Activated T-helper 1 cell treated with anti-CD3 and anti-CD28 coated beads, Interleukin-12 subunit alpha, Interleukin-12 subunit beta, Interleukin-2, Interleukin-4 antibody, amounts not matched to agents 30 ng/mL and 10 ng/mL and 1 ng/mL, durations not matched to agents 14 hours and 24 hours and 36 hours (primary cell): ENCODE measurements around the gene HDAC5. TPM values are rescaled to one million over a fixed set of nuclear protein-coding genes. Genes with fewer than 3 reads are reported as not detected.
"Not testable (repeated sequence)": the region's sequence is repeated elsewhere in the genome, so short reads cannot be mapped to it uniquely, and the experiment has no call there.

ENCODE experiments used
- DNase-seq: peaks from one replicate; pipeline ENCODE4 v3.0.0; 2021; ENCODE audit warnings: low spot score
- H3K27ac Mint-ChIP-seq: one replicate; pipeline ENCODE4 v1.8.0; 2021; ENCODE audit warnings: mild to moderate bottlenecking, mixed read lengths
- H3K27me3 Mint-ChIP-seq: one replicate; pipeline ENCODE4 v1.8.0; 2022; ENCODE audit warnings: mild to moderate bottlenecking, moderate library complexity, mixed read lengths; ENCODE audit not compliant: insufficient read depth
- H3K36me3 Mint-ChIP-seq: one replicate; pipeline ENCODE4 v1.8.0; 2021; ENCODE audit warnings: low read depth, mixed read lengths
- H3K4me1 Mint-ChIP-seq: one replicate; pipeline ENCODE4 v1.8.0; 2021; ENCODE audit warnings: low read depth, mixed read lengths
- H3K4me3 Mint-ChIP-seq: one replicate; pipeline ENCODE4 v1.8.0; 2021; ENCODE audit warnings: mild to moderate bottlenecking, moderate library complexity, mixed read lengths
- H3K9me3 Mint-ChIP-seq: one replicate; pipeline ENCODE4 v1.8.0; 2021; ENCODE audit warnings: mixed read lengths
- intact Hi-C: fragments of 100-400 bp; cut with micrococcal nuclease; formaldehyde crosslinking; loops from one replicate; pipeline ENCODE4 v1.15.1; 2024
- total RNA-seq: library from RNA; stranded (reverse); gene quantifications from 2 replicates; pipeline ENCODE4 v1.2.3, GENCODE V29; 2022

HDAC5 gene
- 20.6 and 22.8 TPM in 2 replicates for total RNA-seq

DNA sequence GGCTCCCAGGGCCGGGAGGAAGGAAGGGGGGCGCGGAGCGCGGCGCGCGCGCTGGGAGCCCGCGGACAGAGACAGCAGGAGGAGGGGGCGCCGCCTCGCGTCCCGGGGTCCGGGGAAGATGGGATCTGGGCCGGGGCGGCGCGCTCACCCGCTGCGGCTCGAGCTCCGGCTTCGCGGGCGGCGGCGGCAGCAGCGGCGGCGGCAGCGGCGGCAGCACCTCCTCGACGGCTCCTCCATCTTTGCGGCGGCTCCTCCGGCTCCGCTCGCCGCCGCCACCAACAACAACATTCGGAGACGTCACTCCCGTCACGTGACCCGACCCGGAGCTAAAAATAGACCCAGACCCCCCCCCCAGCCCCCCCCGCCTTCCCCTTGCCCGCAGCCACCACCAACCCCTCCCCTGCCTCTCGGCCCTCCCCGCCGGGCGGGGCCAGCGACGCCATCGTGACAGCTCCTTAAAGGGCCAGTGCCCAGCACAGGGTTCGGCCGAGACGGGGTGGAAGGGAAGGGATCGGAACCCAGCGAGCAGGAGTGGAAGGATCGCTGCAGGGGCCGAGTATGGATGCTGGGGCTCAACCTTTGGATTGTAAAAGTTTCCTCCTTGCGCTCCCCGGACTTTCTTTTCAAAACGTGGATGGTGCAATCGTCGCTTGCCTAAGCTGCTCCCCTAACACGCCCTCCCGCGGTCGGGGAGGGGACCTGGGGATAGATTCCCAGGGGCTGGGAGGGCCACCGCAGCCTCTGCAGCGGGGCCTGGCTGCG lies at the start of gene HDAC5:
HDAC5 (minus strand) TSS at position 286 of the 762 bp plus-strand sequence. CDS start 6,126 bp downstream, outside the sequence.
- Mint-ChIP-seq H3K27me3 (peaks cover 12% of the 10 kb centered on the region), H3K27ac (peak within 1 kb of the TSS; percentile 96), H3K36me3 (no peaks in the 10 kb centered on the region), H3K9me3 (no peaks in the 10 kb centered on the region), H3K4me1 (peaks cover 25% of the 10 kb centered on the region), H3K4me3 (peak within 1 kb of the TSS; percentile 91)
- peak; percentile 92 for DNase-seq
- intact Hi-C loops = loop anchor here (1.0 to 5.0 kb wide), 9 partner anchors 18 to 224 kb away; partner anchors contain the start of genes G6PC3, GRN, HROB and LSM12

DNA sequence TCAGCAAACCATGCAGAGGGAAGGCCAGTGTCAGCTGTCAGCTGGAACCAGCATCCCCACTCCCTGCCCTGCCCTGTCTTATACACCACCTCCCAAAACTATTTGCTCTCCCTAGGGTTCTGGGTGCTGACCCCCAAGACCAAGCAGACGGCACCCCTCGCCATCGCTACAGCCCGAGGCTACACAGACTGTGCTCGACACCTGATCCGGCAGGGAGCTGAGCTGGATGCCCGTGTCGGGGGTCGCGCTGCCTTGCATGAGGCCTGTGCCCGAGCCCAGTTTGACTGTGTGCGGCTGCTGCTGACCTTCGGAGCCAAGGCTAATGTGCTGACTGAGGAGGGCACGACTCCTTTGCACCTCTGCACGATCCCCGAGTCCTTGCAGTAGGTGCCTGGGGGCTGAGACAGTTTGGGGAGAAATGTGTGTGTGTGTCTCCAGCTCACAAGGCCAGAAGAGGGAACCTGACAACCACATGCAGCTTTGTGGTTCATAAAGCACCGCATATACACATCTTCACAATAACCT lies 48.6 kb upstream of the HDAC5 start:
- no peak overlapping the region for H3K4me3 Mint-ChIP-seq
- H3K4me1 Mint-ChIP-seq = peaks cover 10% of the 10 kb centered on the region

GRCh38 chr17:44170499-44171201 lies 47.2 kb upstream of the HDAC5 start, which contains the start of gene ASB16:
Gene ASB16, plus strand, starts transcription at chr17:44170704. Its CDS starts 86 bp downstream, at chr17:44170790.
- intact Hi-C loops = no loop called here
- H3K36me3 Mint-ChIP-seq = peaks cover 3% of the 10 kb centered on the region
- no peak for DNase-seq
- H3K4me1 Mint-ChIP-seq = peaks cover 10% of the 10 kb centered on the region
- H3K27ac Mint-ChIP-seq = no peak within 1 kb of the TSS
- H3K4me3 Mint-ChIP-seq = no peak within 1 kb of the TSS
- H3K27me3 Mint-ChIP-seq = no peaks in the 10 kb centered on the region
- no peaks in the 10 kb centered on the region for H3K9me3 Mint-ChIP-seq

More for the DNA sequence above, 48.6 kb upstream of the HDAC5 start:
- H3K27me3 Mint-ChIP-seq = no peaks in the 10 kb centered on the region
- DNase-seq = no peak
- peaks cover 8% of the 10 kb centered on the region for H3K36me3 Mint-ChIP-seq
- intact Hi-C loops = no loop called here
- no peak overlapping the region for H3K27ac Mint-ChIP-seq
- no peaks in the 10 kb centered on the region for H3K9me3 Mint-ChIP-seq

DNA sequence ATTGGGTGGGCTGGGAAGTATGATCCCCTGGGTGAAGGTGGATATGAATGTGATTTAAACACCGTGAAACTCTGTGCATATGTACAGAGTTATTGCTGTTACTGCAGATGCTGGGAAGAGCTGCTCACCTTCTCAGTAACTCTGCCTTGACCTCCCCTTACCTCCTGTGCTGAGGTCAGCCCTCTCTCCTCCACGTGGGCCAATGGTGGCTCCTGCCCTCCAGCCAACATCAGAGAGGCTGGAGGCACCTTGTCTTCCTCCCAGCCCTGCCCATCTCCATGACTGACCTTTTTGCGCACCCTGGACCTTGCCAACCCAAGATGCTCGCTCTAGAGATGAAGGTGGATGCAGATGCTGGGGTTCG lies 46.7 kb upstream of the HDAC5 start:
- Mint-ChIP-seq H3K4me1 (peaks cover 10% of the 10 kb centered on the region), H3K9me3 (no peaks in the 10 kb centered on the region), H3K27ac (no peak overlapping the region), H3K27me3 (no peaks in the 10 kb centered on the region), H3K4me3 (no peak overlapping the region), H3K36me3 (no peaks in the 10 kb centered on the region)
- no peak for DNase-seq
- intact Hi-C loops = no loop called here

DNA sequence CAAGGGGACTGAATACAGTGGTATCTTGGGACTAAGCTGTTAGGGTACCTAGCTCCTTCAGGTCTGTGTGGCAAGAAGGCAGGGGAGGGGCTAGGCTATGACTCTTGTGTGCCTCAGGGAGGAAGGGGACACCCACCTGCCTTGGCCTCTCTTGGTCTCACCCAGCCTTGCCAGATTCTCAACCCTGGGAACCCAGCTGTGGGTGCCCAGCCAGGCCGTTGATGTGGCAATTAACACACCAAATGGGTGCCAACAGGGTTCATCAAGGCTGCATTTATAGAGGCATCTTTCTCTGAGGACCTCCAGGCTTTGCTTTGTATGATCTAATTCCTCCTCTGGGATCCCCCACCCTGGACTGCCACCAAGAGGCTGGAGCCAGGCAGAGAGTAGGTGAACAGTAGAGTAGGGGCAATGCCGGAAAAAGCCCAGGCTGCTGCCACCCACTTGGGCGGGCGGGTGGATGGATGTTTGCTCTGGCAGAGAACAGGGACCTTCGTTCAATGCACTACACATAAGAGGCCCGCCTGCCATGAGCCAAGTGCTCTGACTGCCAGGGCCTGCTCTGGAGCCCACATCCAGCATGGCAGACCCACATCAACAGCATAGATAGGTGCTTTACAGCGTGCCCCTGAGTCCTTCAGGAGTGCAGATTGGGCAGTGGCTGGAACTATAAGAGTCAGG lies 43.9 kb upstream of the HDAC5 start:
- intact Hi-C loops = no loop called here
- peaks cover 10% of the 10 kb centered on the region for H3K4me1 Mint-ChIP-seq

GRCh38 chr17:44164476-44164875 lies 41.0 kb upstream of the HDAC5 start:
- H3K4me3 Mint-ChIP-seq = no peak overlapping the region
- no peak overlapping the region for H3K27ac Mint-ChIP-seq
- no peak for DNase-seq
- H3K27me3 Mint-ChIP-seq = no peaks in the 10 kb centered on the region
- H3K36me3 Mint-ChIP-seq = peaks cover 8% of the 10 kb centered on the region
- no peaks in the 10 kb centered on the region for H3K9me3 Mint-ChIP-seq
- intact Hi-C loops = no loop called here
- H3K4me1 Mint-ChIP-seq = peaks cover 10% of the 10 kb centered on the region

More for the DNA sequence above, 43.9 kb upstream of the HDAC5 start:
- Mint-ChIP-seq H3K4me3 (no peak overlapping the region), H3K36me3 (peaks cover 4% of the 10 kb centered on the region), H3K9me3 (no peaks in the 10 kb centered on the region), H3K27me3 (no peaks in the 10 kb centered on the region), H3K27ac (no peak overlapping the region)
- no peak for DNase-seq

DNA sequence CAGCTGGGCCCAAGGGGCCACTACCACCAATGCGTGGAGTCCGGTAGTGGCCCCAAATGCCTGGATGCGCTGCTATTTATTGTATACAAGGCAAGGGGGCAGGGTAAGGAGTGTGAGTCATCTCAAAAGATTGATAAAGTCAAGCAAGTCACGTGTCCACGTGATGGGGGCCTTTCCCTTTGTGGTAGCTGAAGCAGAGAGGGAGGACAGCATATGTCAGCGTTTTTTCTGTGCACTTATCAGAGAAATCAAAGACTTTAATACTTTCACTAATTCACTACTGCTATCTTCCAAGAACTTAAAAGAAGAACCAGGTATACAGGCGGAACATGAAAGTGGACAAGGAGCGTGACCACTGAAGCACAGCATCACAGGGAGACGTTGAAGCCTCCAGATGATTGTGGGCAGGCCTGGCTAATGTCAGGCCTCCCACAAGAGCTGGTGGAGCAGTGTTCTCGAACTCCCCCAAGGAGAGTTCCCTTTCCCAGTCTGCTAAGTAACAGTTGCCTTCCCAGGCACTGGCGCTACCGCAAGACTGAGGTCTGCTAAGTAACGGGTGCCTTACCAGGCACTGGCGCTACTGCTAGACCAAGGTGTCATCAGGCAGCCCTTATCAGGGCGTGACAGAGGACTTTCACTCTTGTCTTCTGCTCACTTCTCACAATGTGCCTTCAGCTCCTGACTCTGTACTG lies 36.2 kb upstream of the HDAC5 start:
- Mint-ChIP-seq H3K9me3 (no peaks in the 10 kb centered on the region), H3K4me1 (no peaks in the 10 kb centered on the region), H3K27me3 (no peaks in the 10 kb centered on the region), H3K4me3 (no peak overlapping the region), H3K36me3 (peaks cover 15% of the 10 kb centered on the region), H3K27ac (no peak overlapping the region)
- intact Hi-C loops = no loop called here
- no peak for DNase-seq

- peaks cover 16% of the 10 kb centered on the region for H3K36me3 Mint-ChIP-seq
- intact Hi-C loops = no loop called here
- H3K9me3 Mint-ChIP-seq = no peaks in the 10 kb centered on the region
- peaks cover 10% of the 10 kb centered on the region for H3K4me1 Mint-ChIP-seq
- DNase-seq = no peak
- no peak overlapping the region for H3K27ac Mint-ChIP-seq
- no peaks in the 10 kb centered on the region for H3K27me3 Mint-ChIP-seq
- no peak overlapping the region for H3K4me3 Mint-ChIP-seq
These were observed 32.0 kb upstream of the HDAC5 start for GRCh38 chr17:44155488-44155887.

- intact Hi-C loops = no loop called here
- Mint-ChIP-seq H3K4me1 (peaks cover 14% of the 10 kb centered on the region), H3K27me3 (no peaks in the 10 kb centered on the region), H3K9me3 (no peaks in the 10 kb centered on the region), H3K27ac (peak overlapping the region; percentile 16), H3K4me3 (no peak overlapping the region), H3K36me3 (peaks cover 19% of the 10 kb centered on the region)
- no peak for DNase-seq
These were observed 29.4 kb upstream of the HDAC5 start for GRCh38 chr17:44152875-44153274.

GRCh38 chr17:44149750-44150329 lies 26.4 kb upstream of the HDAC5 start:
- Mint-ChIP-seq H3K27me3 (no peaks in the 10 kb centered on the region), H3K9me3 (no peaks in the 10 kb centered on the region), H3K4me3 (no peak overlapping the region), H3K4me1 (peaks cover 20% of the 10 kb centered on the region), H3K36me3 (peaks cover 29% of the 10 kb centered on the region), H3K27ac (no peak overlapping the region)
- intact Hi-C loops = no loop called here
- no peak for DNase-seq

DNA sequence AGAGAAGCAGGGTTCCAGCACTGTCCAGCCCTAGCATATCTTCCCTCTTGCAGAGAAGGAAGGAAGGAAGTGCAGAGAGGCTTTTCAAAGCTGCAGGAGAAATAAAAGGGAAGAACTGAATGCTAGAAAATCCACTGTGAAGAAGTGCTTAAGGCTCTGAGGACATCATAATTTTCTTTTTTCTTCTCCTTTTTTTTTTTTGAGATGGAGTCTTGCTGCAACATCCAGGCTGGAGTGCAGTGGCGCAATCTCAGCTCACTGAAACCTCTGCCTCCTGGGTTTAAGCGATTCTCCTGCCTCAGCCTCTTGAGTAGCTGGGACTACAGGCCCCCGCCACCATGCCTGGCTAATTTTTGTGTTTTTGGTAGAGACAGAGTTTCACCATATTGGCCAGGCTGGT lies 25.6 kb upstream of the HDAC5 start:
- DNase-seq, intact Hi-C loops, H3K27ac Mint-ChIP-seq, H3K4me3 Mint-ChIP-seq, H3K9me3 Mint-ChIP-seq, H3K27me3 Mint-ChIP-seq: not testable (repeated sequence)
- peaks cover 20% of the 10 kb centered on the region for H3K4me1 Mint-ChIP-seq
- peaks cover 29% of the 10 kb centered on the region for H3K36me3 Mint-ChIP-seq

DNA sequence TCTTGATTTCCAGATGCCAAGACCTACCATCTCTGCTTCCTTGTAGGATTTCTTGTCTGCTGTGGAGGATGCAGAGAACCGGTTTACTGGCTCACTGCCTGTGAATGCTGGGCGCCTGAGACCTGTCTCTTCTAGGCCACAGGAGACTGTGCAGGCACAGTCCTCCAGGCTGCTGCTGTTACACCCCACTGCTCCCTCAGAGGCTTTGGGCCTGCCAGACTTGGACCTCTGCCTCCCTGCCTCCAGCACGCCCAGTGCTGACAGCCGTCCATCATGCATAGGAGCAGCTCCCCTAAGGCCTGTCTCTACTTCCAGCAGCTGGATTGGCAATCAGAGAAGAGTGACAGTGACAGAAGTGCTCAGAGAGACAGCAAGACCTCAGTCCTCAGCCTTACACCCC lies 24.4 kb upstream of the HDAC5 start:
- DNase-seq = no peak
- H3K4me3 Mint-ChIP-seq = no peak overlapping the region
- H3K9me3 Mint-ChIP-seq = no peaks in the 10 kb centered on the region
- peaks cover 17% of the 10 kb centered on the region for H3K4me1 Mint-ChIP-seq
- no peak overlapping the region for H3K27ac Mint-ChIP-seq
- intact Hi-C loops = no loop called here
- H3K36me3 Mint-ChIP-seq = peaks cover 27% of the 10 kb centered on the region
- H3K27me3 Mint-ChIP-seq = no peaks in the 10 kb centered on the region
